Liver (tissue), 9 donors: ENCODE results near the gene IBA57. TPM values are rescaled to one million over a fixed set of nuclear protein-coding genes. Genes with fewer than 3 reads are reported as not detected.

Source experiments
- DNase-seq: peaks from one replicate; pipeline ENCODE4 v3.0.0-alpha.2; 2017; ENCODE audit warnings: low spot score
- H3K27ac ChIP-seq, 2 donors: one replicate each; pipeline ENCODE4 v1.7.0; 2013; ENCODE audit warnings: inconsistent platforms in 2 of 2, low read length in 2 of 2, control low read depth in 1 of 2, low read depth in 1 of 2, mild to moderate bottlenecking in 1 of 2
- H3K27me3 ChIP-seq, 4 donors: one replicate each; pipeline versions ENCODE4 v1.6.1 to v1.7.0; 2013; ENCODE audit warnings: low read length in 3 of 4, inconsistent platforms in 1 of 4, mild to moderate bottlenecking in 1 of 4, moderate library complexity in 1 of 4; ENCODE audit not compliant: control insufficient read depth in 4 of 4, insufficient read depth in 4 of 4
- H3K36me3 ChIP-seq, 4 donors: one replicate each; pipeline versions ENCODE4 v1.6.1 to v1.7.0; 2013; ENCODE audit warnings: low read length in 3 of 4, mild to moderate bottlenecking in 3 of 4, low read depth in 1 of 4, moderate library complexity in 1 of 4; ENCODE audit not compliant: control insufficient read depth in 4 of 4, insufficient read depth in 3 of 4
- H3K4me1 ChIP-seq, 4 donors: one replicate each; pipeline versions ENCODE4 v1.6.1 to v1.7.0; 2013; ENCODE audit warnings: low read length in 3 of 4, mild to moderate bottlenecking in 3 of 4, moderate library complexity in 1 of 4; ENCODE audit not compliant: control insufficient read depth in 4 of 4, insufficient read depth in 4 of 4
- H3K4me3 ChIP-seq, 3 donors: one replicate each; pipeline versions ENCODE4 v1.6.1 to v1.7.0; 2013; ENCODE audit warnings: low read length in 3 of 3, control low read depth in 1 of 3, low read depth in 1 of 3, mild to moderate bottlenecking in 1 of 3
- H3K9ac ChIP-seq, 2 donors: one replicate each; pipeline ENCODE4 v1.7.0; 2013; ENCODE audit warnings: low read length in 2 of 2, mild to moderate bottlenecking in 2 of 2, moderate library complexity in 2 of 2, control low read depth in 1 of 2, low read depth in 1 of 2
- H3K9me3 ChIP-seq, 4 donors: one replicate each; pipeline versions ENCODE4 v1.6.1 to v1.7.0; 2013; ENCODE audit warnings: low read length in 3 of 4; ENCODE audit not compliant: control insufficient read depth in 4 of 4
- EGR1 ChIP-seq, 2 donors: IDR thresholded peaks; 2 replicates each; pipeline ENCODE4 v1.6.1; 2016 to 2018; ENCODE audit warnings: antibody characterized with exemption in 2 of 2, low read depth in 2 of 2
- FOXA1 ChIP-seq: IDR thresholded peaks from 2 replicates; pipeline ENCODE4 v1.6.1; 2016; ENCODE audit warnings: antibody characterized with exemption
- GABPA ChIP-seq, 2 donors: IDR thresholded peaks in 1 of 2; conservative IDR thresholded peaks in 1 of 2; 2 replicates each; pipeline ENCODE4 v1.6.1; 2016; ENCODE audit warnings: antibody characterized with exemption in 2 of 2, mild to moderate bottlenecking in 1 of 2, moderate library complexity in 1 of 2
- JUND ChIP-seq, 2 donors: IDR thresholded peaks; 2 replicates each; pipeline ENCODE4 v1.6.1; 2016; ENCODE audit warnings: antibody characterized with exemption in 2 of 2
- RAD21 ChIP-seq, 2 donors: IDR thresholded peaks; 2 replicates each; pipeline ENCODE4 v1.6.1; 2016; ENCODE audit warnings: antibody characterized with exemption in 2 of 2, mild to moderate bottlenecking in 2 of 2
- RXRA ChIP-seq, 2 donors: IDR thresholded peaks; 2 replicates each; pipeline ENCODE4 v1.6.1; 2017 to 2018; ENCODE audit warnings: antibody characterized with exemption in 2 of 2, mild to moderate bottlenecking in 1 of 2
- SP1 ChIP-seq: IDR thresholded peaks from 2 replicates; pipeline ENCODE4 v1.6.1; 2018; ENCODE audit warnings: antibody characterized with exemption, mild to moderate bottlenecking
- TAF1 ChIP-seq: conservative IDR thresholded peaks from 2 replicates; pipeline ENCODE4 v1.6.1; 2016; ENCODE audit warnings: antibody characterized with exemption, mild to moderate bottlenecking
- YY1 ChIP-seq: IDR thresholded peaks from 2 replicates; pipeline ENCODE4 v1.6.1; 2016; ENCODE audit warnings: antibody characterized with exemption, mild to moderate bottlenecking
- WGBS: extraction: QIAGEN DNeasy Blood & Tissue Kit; methylation state at CpG from one replicate; pipeline ENCODE4 v1.1.7; 2013; 5-methylcytosine and 5-hydroxymethylcytosine counted together
- polyA plus RNA-seq, 2 donors: library from polyadenylated mRNA; stranded (reverse) in 1 of 2; unstranded in 1 of 2; fragments of 200-250 nt in 1 of 2; fragments of >200 nt in 1 of 2; fragmentation: Nextera tagmentation in 1 of 2; extraction: Ambion mirVana in 1 of 2; gene quantifications; one replicate each; pipeline versions ENCODE4 v1.2.1 to v1.2.3, GENCODE V29; 2013 to 2015
- total RNA-seq, 2 donors: library from RNA; depleted of rRNA; stranded (reverse); fragments of >200 nt; gene quantifications; one replicate each; pipeline ENCODE4 v1.2.3, GENCODE V29; 2014
- TF ChIP-seq, protein P1 (sequence below): fragments of 150-350 bp; IDR thresholded peaks from 2 replicates; pipeline ENCODE4 v1.5.1; 2017; ENCODE audit warnings: improper control_type of control experiment, low read depth, low read length; ENCODE audit not compliant: missing input control
- TF ChIP-seq, protein P2 (sequence below): IDR thresholded peaks from 2 replicates; pipeline ENCODE4 v1.6.1; 2016; ENCODE audit warnings: antibody characterized with exemption
- TF ChIP-seq, protein P3 (sequence below): IDR thresholded peaks from 2 replicates; pipeline ENCODE4 v1.6.1; 2016; ENCODE audit warnings: antibody characterized with exemption
- TF ChIP-seq, protein P4 (sequence below): IDR thresholded peaks from 2 replicates; pipeline ENCODE4 v1.6.1; 2016; ENCODE audit warnings: antibody characterized with exemption
- TF ChIP-seq, protein P5 (sequence below): IDR thresholded peaks from 2 replicates; pipeline ENCODE4 v1.6.1; 2016; ENCODE audit warnings: antibody characterized with exemption, mild to moderate bottlenecking
- donor health status: healthy.
- donor health status: healthy.
- donor health status: healthy.
- donor health status: healthy.
- donor health status: healthy.

The IBA57 gene
- total and polyA plus RNA-seq, 4 donors: 1.6 to 12.0 (median 8.4) TPM

DNA sequence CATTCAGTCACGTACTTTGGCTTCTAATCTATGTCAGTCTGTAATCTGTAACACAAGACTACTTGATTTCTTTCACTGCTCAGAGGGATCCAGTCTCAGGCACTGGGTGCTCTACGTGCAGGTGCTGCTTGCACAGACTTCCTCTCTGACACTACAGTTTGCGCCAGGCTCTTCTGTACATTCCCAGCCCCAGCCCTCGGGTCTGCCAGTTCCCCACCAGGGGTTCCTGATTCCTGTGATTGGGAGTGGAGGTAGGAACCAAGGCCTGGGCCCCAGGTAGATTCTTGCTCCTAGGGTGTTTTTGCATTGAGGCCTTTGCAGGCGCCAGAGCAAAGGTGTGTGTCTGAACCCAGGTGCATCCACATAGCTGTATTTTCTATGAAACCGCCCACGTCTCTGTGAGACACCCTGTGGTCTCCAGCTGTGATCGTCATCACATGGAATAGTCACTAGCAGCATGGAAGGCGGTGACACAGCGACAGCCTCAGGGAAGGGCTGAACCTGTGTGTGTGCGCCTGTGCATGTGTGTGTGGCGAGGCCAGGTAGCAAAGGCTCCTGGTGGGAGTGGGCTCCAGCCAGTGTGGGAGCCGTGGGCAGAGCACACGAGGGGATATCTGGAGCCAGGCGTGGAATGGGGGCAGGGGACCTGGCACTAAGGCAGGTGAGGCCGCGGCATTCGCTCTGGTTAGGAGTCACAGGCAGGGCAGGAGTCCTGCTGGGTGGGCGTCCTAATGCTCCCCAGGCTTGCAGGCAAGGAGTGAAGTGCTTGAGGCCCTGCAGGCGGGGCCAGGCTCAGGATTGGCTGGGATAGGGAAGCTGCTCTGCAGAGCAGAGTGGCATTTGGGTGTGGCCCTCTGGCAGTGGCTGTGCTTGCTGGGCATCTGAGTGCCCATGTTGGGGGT lies 10.7 kb upstream of the IBA57 start:
- no peak for DNase-seq
- no peak overlapping the region for H3K9ac ChIP-seq
- no peak overlapping the region for H3K4me3 ChIP-seq
- H3K4me1 ChIP-seq: peaks cover 0 to 6% (median 0%) of the 10 kb centered on the region in 4 donors
- WGBS: 87% methylated on average over 20 of the region's 20 CpGs
- no peaks in the 10 kb centered on the region for H3K9me3 ChIP-seq
- no peak overlapping the region for H3K27ac ChIP-seq
- TF ChIP-seq GABPA (IDR thresholded peaks at IDR 0.05 in 1 of 2, conservative IDR thresholded peaks at IDR 0.05 in 1 of 2): no peak
- TF ChIP-seq, protein P1, sequence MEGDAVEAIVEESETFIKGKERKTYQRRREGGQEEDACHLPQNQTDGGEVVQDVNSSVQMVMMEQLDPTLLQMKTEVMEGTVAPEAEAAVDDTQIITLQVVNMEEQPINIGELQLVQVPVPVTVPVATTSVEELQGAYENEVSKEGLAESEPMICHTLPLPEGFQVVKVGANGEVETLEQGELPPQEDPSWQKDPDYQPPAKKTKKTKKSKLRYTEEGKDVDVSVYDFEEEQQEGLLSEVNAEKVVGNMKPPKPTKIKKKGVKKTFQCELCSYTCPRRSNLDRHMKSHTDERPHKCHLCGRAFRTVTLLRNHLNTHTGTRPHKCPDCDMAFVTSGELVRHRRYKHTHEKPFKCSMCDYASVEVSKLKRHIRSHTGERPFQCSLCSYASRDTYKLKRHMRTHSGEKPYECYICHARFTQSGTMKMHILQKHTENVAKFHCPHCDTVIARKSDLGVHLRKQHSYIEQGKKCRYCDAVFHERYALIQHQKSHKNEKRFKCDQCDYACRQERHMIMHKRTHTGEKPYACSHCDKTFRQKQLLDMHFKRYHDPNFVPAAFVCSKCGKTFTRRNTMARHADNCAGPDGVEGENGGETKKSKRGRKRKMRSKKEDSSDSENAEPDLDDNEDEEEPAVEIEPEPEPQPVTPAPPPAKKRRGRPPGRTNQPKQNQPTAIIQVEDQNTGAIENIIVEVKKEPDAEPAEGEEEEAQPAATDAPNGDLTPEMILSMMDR: no peak
- TF ChIP-seq JUND (IDR thresholded peaks at IDR 0.05): no peak
- TF ChIP-seq, protein P2, sequence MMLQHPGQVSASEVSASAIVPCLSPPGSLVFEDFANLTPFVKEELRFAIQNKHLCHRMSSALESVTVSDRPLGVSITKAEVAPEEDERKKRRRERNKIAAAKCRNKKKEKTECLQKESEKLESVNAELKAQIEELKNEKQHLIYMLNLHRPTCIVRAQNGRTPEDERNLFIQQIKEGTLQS: no peak
- TF ChIP-seq, protein P3, sequence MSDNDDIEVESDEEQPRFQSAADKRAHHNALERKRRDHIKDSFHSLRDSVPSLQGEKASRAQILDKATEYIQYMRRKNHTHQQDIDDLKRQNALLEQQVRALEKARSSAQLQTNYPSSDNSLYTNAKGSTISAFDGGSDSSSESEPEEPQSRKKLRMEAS: no peak
- no peaks in the 10 kb centered on the region for H3K27me3 ChIP-seq
- H3K36me3 ChIP-seq: no peaks in the 10 kb centered on the region

DNA sequence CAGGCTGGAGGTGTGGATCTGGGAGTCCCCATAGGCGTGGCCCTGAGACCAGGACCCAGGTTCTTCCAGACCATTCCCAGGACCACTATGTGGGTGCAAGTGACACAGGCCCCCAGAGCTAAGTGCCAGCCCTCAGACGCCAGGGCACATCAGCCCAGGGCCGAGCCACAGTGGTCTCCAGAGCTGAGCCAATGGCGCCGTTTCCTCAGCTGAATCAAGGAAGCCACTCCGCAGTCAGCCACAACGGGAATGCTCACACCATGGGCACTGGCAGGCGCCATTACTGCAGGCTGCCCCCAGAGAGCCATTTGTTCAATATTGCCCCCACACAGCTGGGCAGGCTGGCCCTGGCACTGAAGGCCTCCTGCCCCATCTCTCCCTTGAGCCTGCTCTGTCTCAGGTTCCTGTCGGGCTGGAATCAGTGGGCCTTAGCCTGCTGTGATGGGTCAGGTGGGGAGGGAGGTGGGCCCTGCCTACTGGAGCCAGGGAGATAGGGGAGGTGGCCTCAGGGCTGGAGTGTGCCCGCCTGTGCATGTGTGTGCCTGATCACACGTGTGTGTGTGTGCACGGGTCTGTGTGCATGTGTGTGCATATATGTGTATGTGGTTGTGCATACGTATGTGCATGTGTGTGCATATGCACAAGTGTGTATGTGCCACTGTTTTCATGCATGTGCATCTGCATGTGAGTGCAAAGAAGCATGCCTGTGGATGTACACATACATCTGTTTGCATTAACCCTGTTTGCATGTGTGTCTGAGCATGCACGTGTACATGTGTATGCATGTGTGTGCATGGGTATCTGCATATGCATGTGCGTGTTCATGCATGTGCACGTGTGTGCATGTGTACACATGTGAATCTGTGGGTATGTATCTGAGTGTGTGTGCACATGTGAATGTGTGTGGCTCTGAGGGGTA lies 9.7 kb upstream of the IBA57 start:
- no peak for DNase-seq
- WGBS: 86% methylated on average over 16 of the region's 16 CpGs

More for the DNA sequence above, 9.7 kb upstream of the IBA57 start:
- peaks cover 0 to 6% (median 0%) of the 10 kb centered on the region in 4 donors for H3K4me1 ChIP-seq
- no peak overlapping the region for H3K27ac ChIP-seq
- no peaks in the 10 kb centered on the region for H3K27me3 ChIP-seq
- no peaks in the 10 kb centered on the region for H3K9me3 ChIP-seq
- TF ChIP-seq, protein P1: no peak
- no peak for TF ChIP-seq JUND (IDR thresholded peaks at IDR 0.05)
- no peak for TF ChIP-seq TAF1
- no peak for TF ChIP-seq SP1
- TF ChIP-seq, protein P4, sequence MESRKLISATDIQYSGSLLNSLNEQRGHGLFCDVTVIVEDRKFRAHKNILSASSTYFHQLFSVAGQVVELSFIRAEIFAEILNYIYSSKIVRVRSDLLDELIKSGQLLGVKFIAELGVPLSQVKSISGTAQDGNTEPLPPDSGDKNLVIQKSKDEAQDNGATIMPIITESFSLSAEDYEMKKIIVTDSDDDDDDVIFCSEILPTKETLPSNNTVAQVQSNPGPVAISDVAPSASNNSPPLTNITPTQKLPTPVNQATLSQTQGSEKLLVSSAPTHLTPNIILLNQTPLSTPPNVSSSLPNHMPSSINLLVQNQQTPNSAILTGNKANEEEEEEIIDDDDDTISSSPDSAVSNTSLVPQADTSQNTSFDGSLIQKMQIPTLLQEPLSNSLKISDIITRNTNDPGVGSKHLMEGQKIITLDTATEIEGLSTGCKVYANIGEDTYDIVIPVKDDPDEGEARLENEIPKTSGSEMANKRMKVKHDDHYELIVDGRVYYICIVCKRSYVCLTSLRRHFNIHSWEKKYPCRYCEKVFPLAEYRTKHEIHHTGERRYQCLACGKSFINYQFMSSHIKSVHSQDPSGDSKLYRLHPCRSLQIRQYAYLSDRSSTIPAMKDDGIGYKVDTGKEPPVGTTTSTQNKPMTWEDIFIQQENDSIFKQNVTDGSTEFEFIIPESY: no peak
- TF ChIP-seq EGR1 (IDR thresholded peaks at IDR 0.05; ENCODE audit: low read depth in 2 of 2): no peak
- TF ChIP-seq, protein P3: no peak
- no peak for TF ChIP-seq RAD21 (IDR thresholded peaks at IDR 0.05)
- no peak for TF ChIP-seq RXRA (IDR thresholded peaks at IDR 0.05)
- TF ChIP-seq YY1: no peak
- TF ChIP-seq, protein P5, sequence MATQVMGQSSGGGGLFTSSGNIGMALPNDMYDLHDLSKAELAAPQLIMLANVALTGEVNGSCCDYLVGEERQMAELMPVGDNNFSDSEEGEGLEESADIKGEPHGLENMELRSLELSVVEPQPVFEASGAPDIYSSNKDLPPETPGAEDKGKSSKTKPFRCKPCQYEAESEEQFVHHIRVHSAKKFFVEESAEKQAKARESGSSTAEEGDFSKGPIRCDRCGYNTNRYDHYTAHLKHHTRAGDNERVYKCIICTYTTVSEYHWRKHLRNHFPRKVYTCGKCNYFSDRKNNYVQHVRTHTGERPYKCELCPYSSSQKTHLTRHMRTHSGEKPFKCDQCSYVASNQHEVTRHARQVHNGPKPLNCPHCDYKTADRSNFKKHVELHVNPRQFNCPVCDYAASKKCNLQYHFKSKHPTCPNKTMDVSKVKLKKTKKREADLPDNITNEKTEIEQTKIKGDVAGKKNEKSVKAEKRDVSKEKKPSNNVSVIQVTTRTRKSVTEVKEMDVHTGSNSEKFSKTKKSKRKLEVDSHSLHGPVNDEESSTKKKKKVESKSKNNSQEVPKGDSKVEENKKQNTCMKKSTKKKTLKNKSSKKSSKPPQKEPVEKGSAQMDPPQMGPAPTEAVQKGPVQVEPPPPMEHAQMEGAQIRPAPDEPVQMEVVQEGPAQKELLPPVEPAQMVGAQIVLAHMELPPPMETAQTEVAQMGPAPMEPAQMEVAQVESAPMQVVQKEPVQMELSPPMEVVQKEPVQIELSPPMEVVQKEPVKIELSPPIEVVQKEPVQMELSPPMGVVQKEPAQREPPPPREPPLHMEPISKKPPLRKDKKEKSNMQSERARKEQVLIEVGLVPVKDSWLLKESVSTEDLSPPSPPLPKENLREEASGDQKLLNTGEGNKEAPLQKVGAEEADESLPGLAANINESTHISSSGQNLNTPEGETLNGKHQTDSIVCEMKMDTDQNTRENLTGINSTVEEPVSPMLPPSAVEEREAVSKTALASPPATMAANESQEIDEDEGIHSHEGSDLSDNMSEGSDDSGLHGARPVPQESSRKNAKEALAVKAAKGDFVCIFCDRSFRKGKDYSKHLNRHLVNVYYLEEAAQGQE: no peak
- TF ChIP-seq FOXA1: no peak
- no peak overlapping the region for H3K4me3 ChIP-seq
- H3K9ac ChIP-seq: no peak overlapping the region
- H3K36me3 ChIP-seq: no peaks in the 10 kb centered on the region
